Peyer's patch (tissue), 4 donors: ENCODE measurements around the gene ANKRD11. TPM values are rescaled to one million over a fixed set of nuclear protein-coding genes. Genes with fewer than 3 reads are reported as not detected.

ENCODE experiments used
- DNase-seq, 3 donors: peaks; one replicate each; pipeline ENCODE4 v3.0.0-alpha.2; 2017 to 2019
- H3K27ac ChIP-seq, 4 donors: fragments of 200-600 bp; sonication (generic); one replicate each; pipeline ENCODE4 v1.5.1; 2016 to 2019
- H3K27me3 ChIP-seq, 2 donors: fragments of 200-600 bp; sonication (generic); one replicate each; pipeline ENCODE4 v1.5.1; 2019
- H3K36me3 ChIP-seq, 3 donors: fragments of 200-600 bp; sonication (generic); one replicate each; pipeline ENCODE4 v1.5.1; 2016 to 2019
- H3K4me1 ChIP-seq, 4 donors: fragments of 200-600 bp; sonication (generic); one replicate each; pipeline ENCODE4 v1.5.1; 2016 to 2019
- H3K4me3 ChIP-seq, 4 donors: fragments of 200-600 bp; sonication (generic); 1 replicate in 3 of 4; 2 replicates in 1 of 4; pipeline ENCODE4 v1.5.1; 2016 to 2019; ENCODE audit warnings: mild to moderate bottlenecking in 1 of 4
- H3K9me3 ChIP-seq, 4 donors: fragments of 200-600 bp; sonication (generic); one replicate each; pipeline ENCODE4 v1.5.1; 2016 to 2019; ENCODE audit warnings: mild to moderate bottlenecking in 1 of 4
- POLR2A ChIP-seq, 2 donors: fragments of 450-650 bp; IDR thresholded peaks; one replicate each; pipeline ENCODE4 v1.5.1; 2017; ENCODE audit warnings: antibody characterized with exemption in 2 of 2, mild to moderate bottlenecking in 2 of 2, moderate library complexity in 2 of 2
- total RNA-seq, 4 donors: library from RNA; depleted of rRNA; stranded (reverse); fragments of >200 nt; gene quantifications; one replicate each; pipeline ENCODE4 v1.1.0, GENCODE V29; 2016
- TF ChIP-seq, protein P1 (sequence below), 6 experiments: fragments of 450-650 bp in 4 of 6; fragments of 200-600 bp in 2 of 6; sonication (generic) in 1 of 6; IDR thresholded peaks; one replicate each; pipeline ENCODE4 v1.5.1; 2017 to 2019; ENCODE audit warnings: antibody characterized with exemption in 6 of 6, mild to moderate bottlenecking in 3 of 6, moderate library complexity in 1 of 6

The ANKRD11 gene
- total RNA-seq, 4 donors from 2014 or later, result 177 to 227 (median 211) TPM

DNA sequence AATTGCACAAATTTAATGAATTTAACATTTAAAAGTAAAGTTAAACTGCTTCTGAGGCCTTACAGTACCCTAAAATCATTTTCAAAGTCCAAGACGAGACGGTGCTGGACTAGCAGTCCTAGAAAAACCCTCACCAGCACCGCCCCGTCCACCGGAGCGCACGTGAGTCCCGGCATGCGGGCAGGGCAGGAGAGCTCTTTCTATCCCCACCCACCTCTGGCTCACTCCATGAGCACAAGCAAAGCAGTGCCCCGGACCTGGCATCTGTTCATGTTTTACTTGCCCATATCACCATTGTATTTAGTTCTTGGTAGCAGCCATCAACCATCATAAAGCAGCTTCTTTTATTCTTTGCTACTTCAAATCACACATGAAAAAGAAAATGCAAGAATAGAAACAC is 41.7 kb downstream of the ANKRD11 start:
- peaks cover 15 to 74% (median 38%) of the 10 kb centered on the region in 4 donors for H3K4me1 ChIP-seq

DNA sequence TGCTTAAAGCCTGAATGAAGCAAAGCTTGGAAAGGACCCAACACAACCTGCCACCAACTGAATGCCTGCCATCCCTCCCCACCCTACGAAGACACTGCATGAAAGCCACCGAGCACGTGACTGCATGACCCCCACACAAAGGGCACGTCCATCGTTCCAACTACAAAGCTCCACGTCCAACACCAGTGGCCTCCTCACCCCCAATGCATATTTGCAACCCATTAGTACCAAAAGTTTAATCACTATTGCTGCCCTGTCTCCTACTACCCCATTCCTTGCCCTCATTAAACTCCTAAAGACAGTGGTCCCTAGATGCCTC is 43.4 kb downstream of the ANKRD11 start:
- TF ChIP-seq, protein P1, sequence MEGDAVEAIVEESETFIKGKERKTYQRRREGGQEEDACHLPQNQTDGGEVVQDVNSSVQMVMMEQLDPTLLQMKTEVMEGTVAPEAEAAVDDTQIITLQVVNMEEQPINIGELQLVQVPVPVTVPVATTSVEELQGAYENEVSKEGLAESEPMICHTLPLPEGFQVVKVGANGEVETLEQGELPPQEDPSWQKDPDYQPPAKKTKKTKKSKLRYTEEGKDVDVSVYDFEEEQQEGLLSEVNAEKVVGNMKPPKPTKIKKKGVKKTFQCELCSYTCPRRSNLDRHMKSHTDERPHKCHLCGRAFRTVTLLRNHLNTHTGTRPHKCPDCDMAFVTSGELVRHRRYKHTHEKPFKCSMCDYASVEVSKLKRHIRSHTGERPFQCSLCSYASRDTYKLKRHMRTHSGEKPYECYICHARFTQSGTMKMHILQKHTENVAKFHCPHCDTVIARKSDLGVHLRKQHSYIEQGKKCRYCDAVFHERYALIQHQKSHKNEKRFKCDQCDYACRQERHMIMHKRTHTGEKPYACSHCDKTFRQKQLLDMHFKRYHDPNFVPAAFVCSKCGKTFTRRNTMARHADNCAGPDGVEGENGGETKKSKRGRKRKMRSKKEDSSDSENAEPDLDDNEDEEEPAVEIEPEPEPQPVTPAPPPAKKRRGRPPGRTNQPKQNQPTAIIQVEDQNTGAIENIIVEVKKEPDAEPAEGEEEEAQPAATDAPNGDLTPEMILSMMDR (IDR thresholded peaks at IDR 0.05), result no peak
- no peak for TF ChIP-seq POLR2A (IDR thresholded peaks at IDR 0.05)
- no peaks in the 10 kb centered on the region for H3K36me3 ChIP-seq
- no peak overlapping the region for H3K4me3 ChIP-seq
- H3K4me1 ChIP-seq, result peaks cover 22 to 75% (median 38%) of the 10 kb centered on the region in 4 donors
- no peaks in the 10 kb centered on the region for H3K9me3 ChIP-seq
- H3K27me3 ChIP-seq, result no peaks in the 10 kb centered on the region
- no peak for DNase-seq
- no peak overlapping the region for H3K27ac ChIP-seq

More for the DNA sequence above, 41.7 kb downstream of the ANKRD11 start:
- Histone ChIP-seq H3K27me3 (no peaks in the 10 kb centered on the region), H3K4me3 (no peak overlapping the region), H3K27ac (no peak overlapping the region), H3K36me3 (no peaks in the 10 kb centered on the region), H3K9me3 (no peaks in the 10 kb centered on the region)
- TF ChIP-seq POLR2A (IDR thresholded peaks at IDR 0.05), result no peak
- TF ChIP-seq, protein P1 (IDR thresholded peaks at IDR 0.05), result no peak
- peak in 2 of 3 donors; percentile 72 to 74 for DNase-seq

DNA sequence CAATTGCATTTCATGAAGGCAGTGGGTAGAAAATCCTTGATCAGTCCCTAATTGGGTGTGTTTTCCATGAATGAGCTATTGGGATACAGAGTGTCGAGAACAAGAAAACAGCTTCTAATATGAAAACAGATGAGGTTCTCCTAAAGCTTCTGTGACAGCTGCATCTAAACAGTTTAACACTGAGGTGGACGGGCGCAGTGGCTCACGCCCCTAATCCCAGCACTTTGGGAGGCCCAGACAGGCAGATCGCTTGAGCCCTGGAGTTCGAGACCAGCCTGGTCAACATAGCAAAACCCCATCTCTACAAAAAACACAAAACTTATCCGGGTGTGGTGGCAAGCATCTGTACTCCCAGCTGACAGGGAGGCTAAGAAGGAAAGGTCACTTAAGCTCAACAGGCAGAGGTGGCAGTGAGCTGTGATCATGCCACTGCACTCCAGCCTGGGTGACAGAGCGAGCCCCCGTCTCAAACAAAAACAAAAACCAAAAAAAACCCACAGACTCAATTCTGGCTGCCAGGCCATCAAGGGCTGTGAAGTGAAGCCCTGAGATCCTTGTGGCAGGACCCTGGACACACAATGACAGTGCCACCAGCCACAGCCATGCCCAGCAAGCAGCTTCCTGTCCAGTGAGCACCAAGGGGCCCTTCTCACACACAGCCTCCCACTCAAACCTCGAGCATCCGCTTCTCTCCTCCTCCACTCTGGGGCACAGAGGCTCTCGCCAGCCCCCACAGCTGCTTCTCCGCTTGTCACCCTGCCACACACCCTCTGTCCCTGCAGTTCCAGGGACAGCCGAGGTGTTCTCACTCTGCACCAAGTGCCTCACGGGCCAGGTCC is 44.0 kb downstream of the ANKRD11 start:
- no peaks in the 10 kb centered on the region for H3K27me3 ChIP-seq
- no peak overlapping the region for H3K27ac ChIP-seq
- peaks cover 22 to 81% (median 37%) of the 10 kb centered on the region in 4 donors for H3K4me1 ChIP-seq
- no peak overlapping the region for H3K4me3 ChIP-seq
- no peaks in the 10 kb centered on the region for H3K36me3 ChIP-seq
- TF ChIP-seq, protein P1 (IDR thresholded peaks at IDR 0.05), result no peak
- TF ChIP-seq POLR2A (IDR thresholded peaks at IDR 0.05), result no peak
- DNase-seq, result no peak
- no peaks in the 10 kb centered on the region for H3K9me3 ChIP-seq

DNA sequence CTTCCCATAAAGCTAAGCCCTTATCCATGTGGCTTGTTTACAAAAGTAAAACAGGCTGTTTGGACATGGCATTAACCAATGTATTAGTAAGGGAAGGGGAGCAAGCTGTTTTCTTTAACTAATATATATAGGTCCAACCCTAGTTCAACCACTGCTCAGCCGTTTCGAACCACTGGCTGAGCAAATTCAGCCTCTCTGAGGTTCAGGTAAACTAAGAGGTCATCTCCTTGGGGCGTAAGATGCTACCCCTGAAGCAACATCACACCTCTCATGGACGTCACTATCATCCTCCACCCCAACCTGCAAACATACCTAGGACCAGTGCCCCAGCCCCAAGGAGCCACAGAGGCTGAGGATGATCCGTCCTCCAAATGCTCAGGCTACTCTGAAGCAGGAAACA is 45.2 kb downstream of the ANKRD11 start:
- no peaks in the 10 kb centered on the region for H3K36me3 ChIP-seq
- H3K4me3 ChIP-seq, result no peak overlapping the region
- H3K4me1 ChIP-seq, result peaks cover 22 to 86% (median 39%) of the 10 kb centered on the region in 4 donors
- no peak for DNase-seq
- no peak for TF ChIP-seq POLR2A (IDR thresholded peaks at IDR 0.05)
- TF ChIP-seq, protein P1 (IDR thresholded peaks at IDR 0.05), result no peak
- no peaks in the 10 kb centered on the region for H3K27me3 ChIP-seq
- H3K9me3 ChIP-seq, result no peaks in the 10 kb centered on the region
- no peak overlapping the region for H3K27ac ChIP-seq

DNA sequence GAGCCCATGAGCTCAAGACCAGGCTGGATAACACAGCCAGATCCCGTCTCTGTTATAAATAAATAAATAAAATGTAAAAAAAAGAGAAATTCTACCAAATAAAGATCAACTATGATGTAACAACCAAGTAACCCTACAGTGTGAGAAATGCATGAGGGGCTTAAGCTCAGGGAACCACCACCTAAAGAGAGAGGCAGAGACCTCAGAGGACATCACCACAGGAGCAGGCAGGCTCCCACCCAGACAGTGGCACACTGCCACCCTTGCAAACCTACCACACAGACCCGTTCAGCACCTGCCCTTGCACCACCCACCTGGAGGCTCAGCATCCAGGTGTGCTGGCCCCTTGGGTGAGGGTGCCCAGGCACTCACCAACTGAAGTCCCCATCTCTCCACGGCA is 45.6 kb downstream of the ANKRD11 start:
- Histone ChIP-seq H3K27ac (no peak overlapping the region), H3K4me3 (no peak overlapping the region), H3K36me3 (no peaks in the 10 kb centered on the region), H3K9me3 (no peaks in the 10 kb centered on the region), H3K27me3 (no peaks in the 10 kb centered on the region), H3K4me1 (peaks cover 22 to 90% (median 40%) of the 10 kb centered on the region in 4 donors)
- no peak for DNase-seq
- no peak for TF ChIP-seq POLR2A (IDR thresholded peaks at IDR 0.05)
- TF ChIP-seq, protein P1 (IDR thresholded peaks at IDR 0.05), result no peak
